Mucosa of descending colon (tissue), 3 donors: ENCODE data around the gene TXNDC11. TPM values are rescaled to one million over a fixed set of nuclear protein-coding genes. Genes with fewer than 3 reads are reported as not detected.
A peak's percentile ranks its signal among the peaks of the same experiment; 100 is the strongest.

Experiments
- ATAC-seq: fragments of 200-7000 bp; cut with Tn5 transposase; one replicate; pipeline ENCODE4 v1.9.1; 2020; ENCODE audit warnings: mild to moderate bottlenecking, moderate library complexity
- DNase-seq, 3 donors: peaks; one replicate each; pipeline ENCODE4 v3.0.0-alpha.2; 2020
- H3K36me3 ChIP-seq: fragments of 200-600 bp; one replicate; pipeline ENCODE4 v1.8.0; 2021; ENCODE audit warnings: low read depth, mild to moderate bottlenecking
- H3K4me1 ChIP-seq: fragments of 200-600 bp; one replicate; pipeline ENCODE4 v1.8.0; 2021; ENCODE audit warnings: low read depth, mild to moderate bottlenecking
- H3K4me3 ChIP-seq: fragments of 200-600 bp; one replicate; pipeline ENCODE4 v1.8.0; 2021; ENCODE audit warnings: mild to moderate bottlenecking
- H3K9me3 ChIP-seq: fragments of 200-600 bp; one replicate; pipeline ENCODE4 v1.8.0; 2021; ENCODE audit warnings: mild to moderate bottlenecking
- intact Hi-C, 2 donors: fragments of 100-400 bp; cut with DNase I in 1 of 2; cut with micrococcal nuclease in 1 of 2; formaldehyde crosslinking; loops; one replicate each; pipeline versions ENCODE4 v1.11.0 to v1.11.1; 2022; cut with DNase I, micrococcal nuclease
- total RNA-seq, 3 donors: library from RNA; stranded (reverse); fragmentation: NEBNext Ultra II Directional in 2 of 3; extraction: Animal tissue kit (Norgen Biotek cat#: 25700) in 2 of 3; gene quantifications; one replicate each; pipeline versions ENCODE4 v1.2.1 to v1.2.4, GENCODE V29; 2021 to 2023
- TF ChIP-seq, protein P1 (sequence below): fragments of 200-600 bp; IDR thresholded peaks from one replicate; pipeline ENCODE4 v1.8.0; 2022; ENCODE audit warnings: antibody characterized with exemption, mild to moderate bottlenecking
- donor health status: DM: no; HTN: no; CAD: no; lungs with moderate emphysema.
- donor health status: DM: no; HTN: no; CAD: no.
- donor health status: DM: no; HTN: yes; CAD: no.

The TXNDC11 gene
- total RNA-seq, 3 donors from 2014 or later: 52.3 to 71.9 (median 60.3) TPM

GRCh38 chr16:11698271-11698689 is 44.4 kb downstream of the TXNDC11 start:
- ATAC-seq (peak; percentile 49), DNase-seq (no peak)
- intact Hi-C loops: no loop called here
- Histone ChIP-seq H3K9me3 (no peaks in the 10 kb centered on the region), H3K4me1 (no peaks in the 10 kb centered on the region), H3K4me3 (no peak overlapping the region), H3K36me3 (no peaks in the 10 kb centered on the region)
- TF ChIP-seq, protein P1, sequence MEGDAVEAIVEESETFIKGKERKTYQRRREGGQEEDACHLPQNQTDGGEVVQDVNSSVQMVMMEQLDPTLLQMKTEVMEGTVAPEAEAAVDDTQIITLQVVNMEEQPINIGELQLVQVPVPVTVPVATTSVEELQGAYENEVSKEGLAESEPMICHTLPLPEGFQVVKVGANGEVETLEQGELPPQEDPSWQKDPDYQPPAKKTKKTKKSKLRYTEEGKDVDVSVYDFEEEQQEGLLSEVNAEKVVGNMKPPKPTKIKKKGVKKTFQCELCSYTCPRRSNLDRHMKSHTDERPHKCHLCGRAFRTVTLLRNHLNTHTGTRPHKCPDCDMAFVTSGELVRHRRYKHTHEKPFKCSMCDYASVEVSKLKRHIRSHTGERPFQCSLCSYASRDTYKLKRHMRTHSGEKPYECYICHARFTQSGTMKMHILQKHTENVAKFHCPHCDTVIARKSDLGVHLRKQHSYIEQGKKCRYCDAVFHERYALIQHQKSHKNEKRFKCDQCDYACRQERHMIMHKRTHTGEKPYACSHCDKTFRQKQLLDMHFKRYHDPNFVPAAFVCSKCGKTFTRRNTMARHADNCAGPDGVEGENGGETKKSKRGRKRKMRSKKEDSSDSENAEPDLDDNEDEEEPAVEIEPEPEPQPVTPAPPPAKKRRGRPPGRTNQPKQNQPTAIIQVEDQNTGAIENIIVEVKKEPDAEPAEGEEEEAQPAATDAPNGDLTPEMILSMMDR: no peak

- ATAC-seq (no peak), DNase-seq (no peak)
- Histone ChIP-seq H3K4me1 (no peaks in the 10 kb centered on the region), H3K9me3 (no peaks in the 10 kb centered on the region), H3K4me3 (no peak overlapping the region), H3K36me3 (no peaks in the 10 kb centered on the region)
- intact Hi-C loops: no loop called here
- TF ChIP-seq, protein P1: no peak
Observed at GRCh38 chr16:11697319-11697718, 45.3 kb downstream of the TXNDC11 start.

DNA sequence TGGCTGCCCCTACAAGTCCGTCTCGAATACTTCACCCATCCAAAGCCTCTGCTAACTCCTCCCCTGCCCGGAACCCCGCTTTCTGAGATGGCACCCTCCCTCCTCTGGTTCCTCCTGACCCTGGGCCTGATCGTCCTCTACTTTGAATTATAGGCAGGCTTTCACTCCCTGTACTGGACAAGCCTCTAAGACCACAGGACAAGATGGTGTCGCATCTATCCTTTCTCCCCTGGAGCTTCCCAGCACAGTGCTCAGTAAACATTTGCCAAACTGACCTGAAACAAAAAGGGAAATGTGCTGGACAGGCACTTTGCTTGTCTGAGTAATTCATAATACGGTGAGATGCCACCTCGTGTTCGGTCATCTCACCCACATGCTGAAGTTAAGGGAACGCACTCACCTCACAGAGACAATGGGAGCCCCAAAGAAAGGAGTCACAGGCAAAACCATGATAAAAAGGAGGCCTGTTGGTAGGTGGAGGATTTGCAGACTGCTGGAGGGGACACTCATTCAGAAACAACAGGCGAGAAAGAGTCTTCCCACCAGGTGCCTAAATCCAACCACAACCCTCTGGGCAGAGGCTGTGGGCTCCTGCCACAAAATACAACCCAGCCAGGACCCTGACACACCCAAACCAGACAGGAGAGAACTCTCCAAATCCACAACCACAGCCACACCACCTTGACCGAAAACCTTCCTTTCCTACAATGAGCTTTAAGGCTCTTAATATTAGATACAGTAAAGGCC is 46.2 kb downstream of the TXNDC11 start:
- ATAC-seq: no peak
- Histone ChIP-seq H3K36me3 (peaks cover 4% of the 10 kb centered on the region), H3K4me3 (no peak overlapping the region), H3K9me3 (no peaks in the 10 kb centered on the region), H3K4me1 (no peaks in the 10 kb centered on the region)
- TF ChIP-seq, protein P1: no peak
- DNase-seq: no peak
- intact Hi-C loops: no loop called here

DNA sequence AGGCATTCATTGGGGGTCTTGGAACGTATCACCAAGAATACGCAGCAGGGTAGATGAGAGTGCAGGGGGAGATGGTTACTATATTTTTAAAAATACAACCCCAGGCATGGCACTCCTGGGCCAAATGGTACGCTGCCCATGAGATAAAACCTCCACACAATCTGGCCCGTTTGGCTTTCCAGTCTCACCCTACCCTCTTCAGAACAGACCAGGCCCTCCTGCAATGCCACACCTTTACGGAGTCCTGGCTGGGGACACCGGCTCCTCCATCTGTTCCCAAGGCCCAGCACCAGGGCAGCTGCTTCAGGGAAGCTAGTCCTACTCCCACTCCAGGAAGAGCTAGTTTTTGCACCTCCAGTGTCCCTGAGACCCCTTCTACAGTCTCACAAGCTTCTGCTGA is 50.0 kb downstream of the TXNDC11 start:
- intact Hi-C loops: no loop called here
- ATAC-seq (no peak), DNase-seq (no peak)
- Histone ChIP-seq H3K4me1 (peaks cover 5% of the 10 kb centered on the region), H3K36me3 (peaks cover 12% of the 10 kb centered on the region), H3K9me3 (no peaks in the 10 kb centered on the region), H3K4me3 (no peak overlapping the region)
- TF ChIP-seq, protein P1: no peak

DNA sequence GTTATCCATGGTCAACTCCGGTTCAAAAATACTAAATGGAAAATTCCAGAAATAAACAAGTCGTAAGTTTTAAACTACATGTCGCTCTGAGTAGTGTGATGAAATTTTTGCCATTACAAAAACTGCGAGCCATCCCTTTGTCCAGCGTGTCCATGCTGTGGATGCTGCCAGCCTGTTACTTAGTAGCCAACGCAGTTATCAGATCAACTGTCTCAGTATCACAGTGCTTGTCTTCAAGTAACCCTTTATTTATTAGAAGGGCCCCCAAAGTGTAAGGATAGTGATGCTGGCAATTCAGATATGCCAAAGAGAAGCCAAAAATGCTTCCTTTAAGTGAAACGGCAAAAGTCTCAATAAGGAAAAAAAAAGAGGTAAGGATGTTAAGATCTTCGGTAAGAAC is 50.5 kb downstream of the TXNDC11 start:
- no peaks in the 10 kb centered on the region for H3K9me3 ChIP-seq
- intact Hi-C loops: no loop called here
- H3K4me3 ChIP-seq: no peak overlapping the region
- TF ChIP-seq, protein P1: no peak
- H3K4me1 ChIP-seq: peaks cover 5% of the 10 kb centered on the region
- DNase-seq: no peak
- peaks cover 14% of the 10 kb centered on the region for H3K36me3 ChIP-seq
- ATAC-seq: no peak
